K562 (cell line): Measurements from ENCODE around the gene FAM228A. TPM values are rescaled to one million over a fixed set of nuclear protein-coding genes. Genes with fewer than 3 reads are reported as not detected.

Experiments used
- ATAC-seq: fragments of 200-7000 bp; cut with Tn5 transposase; 3 replicates; pipeline ENCODE4 v1.9.1; 2020; ENCODE audit warnings: moderate library complexity
- BruUV-seq: library from RNA; stranded (reverse); fragments of 400-500 nt; replicated peaks from 2 replicates; lab custom pipeline; 2021; lab: Mats Ljungman, UMichigan
- CTCF ChIA-PET: fragments of 300-600 bp; formaldehyde crosslinking; extraction: SDS; loops from one replicate; lab custom pipeline; 2021; ENCODE audit warnings: low intra/inter-chr PET ratio; lab: Yijun Ruan, JAX
- POLR2A ChIA-PET: fragments of 300-600, 350-650 bp; sonication (Branson Sonifier 250); formaldehyde crosslinking; extraction: SDS; loops from one replicate; lab custom pipeline; 2021; ENCODE audit warnings: antibody characterized with exemption, inconsistent platforms; lab: Yijun Ruan, JAX
- DNase-seq, 4 experiments: peaks; one replicate each; pipeline versions ENCODE4 v3.0.0 to v3.0.0-alpha.2; 2011 to 2018; ENCODE audit warnings: low spot score in 3 of 4, mixed read lengths in 3 of 4; ENCODE audit errors: extremely low read depth in 1 of 4
- FAIRE-seq: peaks from 2 replicates; lab custom pipeline; 2011; peaks lifted over from hg19 to GRCh38; lab: Jason Lieb, UNC
- H2AFZ ChIP-seq: 2 replicates; pipeline ENCODE4 v1.6.0; 2011; ENCODE audit warnings: low read depth, low read length, control low read depth, inconsistent platforms
- H3K27ac ChIP-seq: fragments of 200-600 bp; 3 replicates; pipeline ENCODE4 v1.8.0; 2011; ENCODE audit warnings: low read depth, mild to moderate bottlenecking, control low read depth, inconsistent platforms, low read length, moderate library complexity, mixed read lengths; ENCODE audit errors: extremely low read depth
- H3K27me3 ChIP-seq, 2 experiments: fragments of 300-600 bp in 1 of 2; 2 replicates in 1 of 2; 3 replicates in 1 of 2; pipeline versions ENCODE4 v1.6.0 to v1.8.0; 2011; ENCODE audit warnings: inconsistent platforms in 2 of 2, low read length in 2 of 2, mild to moderate bottlenecking in 1 of 2, mixed read lengths in 1 of 2, moderate library complexity in 1 of 2; ENCODE audit not compliant: control insufficient read depth in 2 of 2, insufficient read depth in 2 of 2
- H3K36me3 ChIP-seq: fragments of 300-600 bp; 3 replicates; pipeline ENCODE4 v1.8.0; 2011; ENCODE audit warnings: mild to moderate bottlenecking, low read length, inconsistent platforms; ENCODE audit not compliant: control insufficient read depth, insufficient read depth
- H3K4me1 ChIP-seq, 2 experiments: fragments of 200-600 bp in 1 of 2; replicated peaks in 1 of 2; 2 replicates in 1 of 2; 3 replicates in 1 of 2; pipeline versions ENCODE4 v1.5.1 to v1.8.0; 2011; ENCODE audit warnings: inconsistent platforms in 2 of 2, low read length in 2 of 2, mild to moderate bottlenecking in 1 of 2, mixed read lengths in 1 of 2, moderate library complexity in 1 of 2; ENCODE audit not compliant: control insufficient read depth in 2 of 2, insufficient read depth in 2 of 2
- H3K4me2 ChIP-seq: 2 replicates; pipeline ENCODE4 v1.6.1; 2011; ENCODE audit warnings: low read length, control low read depth, inconsistent platforms, mixed read lengths; ENCODE audit not compliant: insufficient read depth
- H3K4me3 ChIP-seq: fragments of 200-600 bp; sonication (generic), shearing (Covaris generic); 2 replicates; pipeline ENCODE4 v1.5.1; 2016; ENCODE audit warnings: control low read depth, inconsistent platforms
- H3K79me2 ChIP-seq: fragments of 200-600 bp; 3 replicates; pipeline ENCODE4 v1.8.0; 2011; ENCODE audit warnings: low read length, inconsistent platforms; ENCODE audit not compliant: control insufficient read depth, insufficient read depth
- H3K9ac ChIP-seq, 2 experiments: 2 replicates each; pipeline versions ENCODE4 v1.6.0 to v1.6.1; 2011; ENCODE audit warnings: low read depth in 2 of 2, low read length in 2 of 2, control low read depth in 1 of 2, inconsistent platforms in 1 of 2, mild to moderate bottlenecking in 1 of 2, mixed read lengths in 1 of 2; ENCODE audit not compliant: insufficient read depth in 1 of 2
- H3K9me1 ChIP-seq: one replicate; pipeline ENCODE4 v1.6.0; 2011; ENCODE audit warnings: inconsistent platforms, mild to moderate bottlenecking, low read length, moderate library complexity; ENCODE audit not compliant: control insufficient read depth, insufficient read depth
- H3K9me3 ChIP-seq: replicated peaks from 2 replicates; pipeline ENCODE4 v1.5.1; 2011; ENCODE audit warnings: low read depth, low read length, inconsistent platforms; ENCODE audit not compliant: control insufficient read depth, insufficient read depth
- H4K20me1 ChIP-seq: replicated peaks from 2 replicates; pipeline ENCODE4 v1.6.1; 2011; ENCODE audit warnings: low read length, inconsistent platforms, mixed read lengths; ENCODE audit not compliant: control insufficient read depth, insufficient read depth
- CBFB ChIP-seq: sonication (generic); formaldehyde crosslinking; IDR thresholded peaks from 2 replicates; pipeline ENCODE4 v1.4.0; 2020; ENCODE audit warnings: mild to moderate bottlenecking, missing genetic modification reagents
- CREM ChIP-seq: IDR thresholded peaks from 2 replicates; pipeline ENCODE4 v1.6.1; 2014; ENCODE audit warnings: antibody characterized with exemption, low read depth
- CTCF ChIP-seq, 3 experiments: IDR thresholded peaks in 2 of 3; conservative IDR thresholded peaks in 1 of 3; 2 replicates each; pipeline ENCODE4 v1.5.1; 2011 to 2012; ENCODE audit warnings: low read length in 3 of 3, mild to moderate bottlenecking in 3 of 3, control low read depth in 2 of 3, improper control_type of control experiment in 1 of 3, inconsistent platforms in 1 of 3, low read depth in 1 of 3, mixed read lengths in 1 of 3, moderate library complexity in 1 of 3; ENCODE audit not compliant: insufficient read depth in 2 of 3
- DDX20 ChIP-seq: fragments of 450-650 bp; IDR thresholded peaks from 2 replicates; pipeline ENCODE4 v1.6.1; 2016; ENCODE audit warnings: missing genetic modification characterization, low read depth, mild to moderate bottlenecking, missing compliant biosample characterization, moderate library complexity
- E2F6 ChIP-seq, 2 experiments: IDR thresholded peaks; 2 replicates each; pipeline ENCODE4 v1.6.1; 2011; ENCODE audit warnings: borderline replicate concordance in 1 of 2, control low read depth in 1 of 2, low read depth in 1 of 2, low read length in 1 of 2, mild to moderate bottlenecking in 1 of 2, mixed read lengths in 1 of 2, moderate library complexity in 1 of 2; ENCODE audit not compliant: insufficient read depth in 1 of 2, insufficient read length in 1 of 2, poor library complexity in 1 of 2, severe bottlenecking in 1 of 2; ENCODE audit errors: extremely low read depth in 1 of 2
- EP400 ChIP-seq: fragments of 450-650 bp; IDR thresholded peaks from 2 replicates; pipeline ENCODE4 v1.6.1; 2017; ENCODE audit warnings: antibody characterized with exemption, mild to moderate bottlenecking, moderate library complexity
- HDAC1 ChIP-seq, 2 experiments: fragments of 450-650 bp; IDR thresholded peaks; 2 replicates each; pipeline ENCODE4 v1.6.1; 2016 to 2017; ENCODE audit warnings: inconsistent platforms in 1 of 2, mild to moderate bottlenecking in 1 of 2, moderate library complexity in 1 of 2
- HDAC2 ChIP-seq: fragments of 450-650 bp; IDR thresholded peaks from 2 replicates; pipeline ENCODE4 v1.6.1; 2016; ENCODE audit warnings: mild to moderate bottlenecking
- MCM2 ChIP-seq: fragments of 450-650 bp; IDR thresholded peaks from 2 replicates; pipeline ENCODE4 v1.6.1; 2017; ENCODE audit warnings: low read depth, mild to moderate bottlenecking
- NFYB ChIP-seq: IDR thresholded peaks from 2 replicates; pipeline ENCODE4 v1.6.1; 2011; ENCODE audit warnings: mild to moderate bottlenecking, moderate library complexity; ENCODE audit not compliant: insufficient read length; ENCODE audit errors: extremely low read depth
- SIN3B ChIP-seq: fragments of 450-650 bp; IDR thresholded peaks from 2 replicates; pipeline ENCODE4 v1.6.1; 2017; ENCODE audit warnings: low read depth, mild to moderate bottlenecking, moderate library complexity
- SMC3 ChIP-seq: conservative IDR thresholded peaks from 2 replicates; pipeline ENCODE4 v1.6.1; 2011; ENCODE audit warnings: low read depth, low read length, improper control_type of control experiment; ENCODE audit not compliant: insufficient read depth
- SP2 ChIP-seq: IDR thresholded peaks from 2 replicates; pipeline ENCODE4 v1.6.1; 2011; ENCODE audit warnings: mild to moderate bottlenecking, low read depth, low read length, moderate library complexity; ENCODE audit not compliant: poor library complexity, severe bottlenecking; ENCODE audit errors: extremely low read depth
- TFAM ChIP-seq: fragments of 250-450 bp; sonication (Bioruptor Pico); conservative IDR thresholded peaks from 2 replicates; pipeline ENCODE4 v1.5.0; 2021; ENCODE audit warnings: mild to moderate bottlenecking, moderate library complexity
- ZC3H8 ChIP-seq: fragments of 450-650 bp; IDR thresholded peaks from 2 replicates; pipeline ENCODE4 v1.6.1; 2017
- ZNF263 ChIP-seq: sonication (generic); formaldehyde crosslinking; IDR thresholded peaks from 2 replicates; pipeline ENCODE4 v1.8.0; 2022; ENCODE audit warnings: mild to moderate bottlenecking, missing genetic modification reagents, borderline replicate concordance
- ZNF830 ChIP-seq: fragments of 250-450 bp; sonication (Bioruptor Pico); IDR thresholded peaks from 2 replicates; pipeline ENCODE4 v1.5.0; 2021; ENCODE audit warnings: mild to moderate bottlenecking
- WGBS: fragments of 100-300 bp; shearing (Covaris generic); methylation state at CpG from one replicate; pipeline ENCODE4 v1.1.6; 2016; ENCODE audit warnings: low coverage, mixed read lengths; ENCODE audit not compliant: insufficient coverage; ENCODE audit errors: missing lambda C conversion rate; 5-methylcytosine and 5-hydroxymethylcytosine counted together
- in situ Hi-C: fragments of 300-500 bp; cut with MboI; formaldehyde crosslinking; loops from 4 replicates; pipeline ENCODE4 v1.15.0; 2018; ENCODE audit warnings: inconsistent platforms, mixed read lengths
- intact Hi-C: fragments of 100-400 bp; cut with micrococcal nuclease; formaldehyde crosslinking; loops from 2 replicates; pipeline ENCODE4 v1.14.2; 2022
- polyA plus RNA-seq, 8 experiments: library from polyadenylated mRNA; depleted of rRNA in 4 of 8; stranded (reverse) in 5 of 8; unstranded in 3 of 8; fragments of >200 nt; fragmentation: Nextera tagmentation in 2 of 8; fragmentation: Illumina TruSeq in 1 of 8; extraction: Ambion mirVana in 2 of 8; extraction: Trizol in 1 of 8; gene quantifications; 2 replicates each; pipeline versions ENCODE4 v1.2.1 to v1.2.3, GENCODE V29; 2011 to 2014; ENCODE audit warnings: inconsistent platforms in 1 of 8, missing spikeins in 1 of 8
- total RNA-seq, 7 experiments: library from RNA; depleted of rRNA in 6 of 7; stranded (reverse); fragments of >200 nt in 6 of 7; fragmentation: Illumina TruSeq in 2 of 7; extraction: Trizol in 2 of 7; gene quantifications; 2 replicates each; pipeline versions ENCODE4 v1.2.1 to v1.2.3, GENCODE V29; 2011 to 2021; ENCODE audit warnings: low replicate concordance in 1 of 7

Gene FAM228A
- total and polyA plus RNA-seq, 9 of the 15 experiments (the other 6 are each of a cell fraction or from before 2014, with no cell fraction given) = not detected

- Histone ChIP-seq H3K27me3 (peaks cover 16 to 28% of the 10 kb centered on the region in 2 experiments; a peak in 4 of 5 replicates), H4K20me1 (no peaks in the 10 kb centered on the region), H3K9me3 (no peaks in the 10 kb centered on the region), H2AFZ (no peak overlapping the region), H3K79me2 (no peaks in the 10 kb centered on the region), H3K4me2 (no peak overlapping the region), H3K9me1 (no peaks in the 10 kb centered on the region), H3K36me3 (no peaks in the 10 kb centered on the region), H3K4me1 (peaks cover 0 to 3% of the 10 kb centered on the region in 2 experiments; a peak in 1 of 5 replicates), H3K27ac (no peak overlapping the region), H3K4me3 (no peak overlapping the region), H3K9ac (no peak overlapping the region)
- 39% methylated on average over 5 of the region's 5 CpGs for WGBS
- in situ Hi-C loops (no loop called here), intact Hi-C loops (no loop called here)
- no TSS peak for BruUV-seq
- DNase-seq = no peak
- CTCF ChIA-PET = no interaction called here
- TF ChIP-seq ZNF830 (CRISPR knock-in tag) (no peak), CTCF (IDR thresholded peaks at IDR 0.05 in 2 of 3, conservative IDR thresholded peaks at IDR 0.05 in 1 of 3; ENCODE audit: insufficient read depth in 2 of 3, low read depth in 1 of 3, low read length in 3 of 3) (no peak), SIN3B (no peak), ZC3H8 (no peak), NFYB (no peak), SP2 (no peak), CBFB (CRISPR knock-in tag) (no peak), SMC3 (no peak), TFAM (no peak), HDAC2 (no peak), EP400 (no peak), ZNF263 (CRISPR knock-in tag) (no peak), DDX20 (no peak), CREM (no peak), HDAC1 (IDR thresholded peaks at IDR 0.05) (no peak), E2F6 (IDR thresholded peaks at IDR 0.05; ENCODE audit: borderline replicate concordance in 1 of 2, extremely low read depth in 1 of 2, insufficient read depth in 1 of 2, insufficient read length in 1 of 2, low read depth in 1 of 2, low read length in 1 of 2, poor library complexity in 1 of 2, severe bottlenecking in 1 of 2) (no peak), MCM2 (no peak)
- POLR2A ChIA-PET = interaction anchor here (0.5 kb wide), 1 partner anchor 20 kb away, joined by 3 read pairs; no protein-coding TSS in a partner anchor
- ATAC-seq = no peak
- no peak for FAIRE-seq
Observed at GRCh38 chr2:24203787-24204150, 28.9 kb downstream of the FAM228A start.
